K562 (cell line): ENCODE results near the gene ELOVL7.

ENCODE experiments used
- DPF2 ChIP-seq: fragments of 450-650 bp; IDR thresholded peaks from 2 replicates; pipeline ENCODE4 v1.6.1; 2016
- POLR2A ChIP-seq: fragments of 450-650 bp; conservative IDR thresholded peaks from 2 replicates; pipeline ENCODE4 v1.6.1; 2016

GRCh38 chr5:60852317-60852716 lies 8.2 kb upstream of the ELOVL7 start:
- no peak for TF ChIP-seq POLR2A
- TF ChIP-seq DPF2 = no peak
